NCI-H82 (cell line): Measurements from ENCODE around the gene LPGAT1.

ENCODE experiments used
- DNase-seq: peaks from one replicate; lab custom pipeline; 2025; lab: John Stamatoyannopoulos, UW

Gene LPGAT1

DNA sequence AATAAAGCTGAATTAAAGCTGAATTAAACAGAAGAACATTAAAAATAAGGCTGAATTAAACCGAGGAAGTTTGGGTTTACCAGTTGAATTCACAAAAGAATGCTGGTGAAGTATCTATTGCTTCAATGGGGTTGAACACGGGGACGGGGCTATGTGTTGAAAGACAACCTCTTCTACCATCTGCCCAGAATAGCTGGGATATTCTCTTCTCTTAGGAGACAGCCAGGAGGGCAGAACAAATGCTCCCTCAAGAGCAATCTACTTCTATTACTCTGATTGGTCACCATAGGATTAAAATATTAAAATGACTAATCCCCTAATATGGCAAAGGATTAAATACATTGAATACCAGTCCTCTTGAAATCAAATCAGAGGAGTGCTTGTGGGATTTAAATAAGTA lies 68.4 kb downstream of the LPGAT1 start:
- DNase-seq: peak; percentile 99

DNA sequence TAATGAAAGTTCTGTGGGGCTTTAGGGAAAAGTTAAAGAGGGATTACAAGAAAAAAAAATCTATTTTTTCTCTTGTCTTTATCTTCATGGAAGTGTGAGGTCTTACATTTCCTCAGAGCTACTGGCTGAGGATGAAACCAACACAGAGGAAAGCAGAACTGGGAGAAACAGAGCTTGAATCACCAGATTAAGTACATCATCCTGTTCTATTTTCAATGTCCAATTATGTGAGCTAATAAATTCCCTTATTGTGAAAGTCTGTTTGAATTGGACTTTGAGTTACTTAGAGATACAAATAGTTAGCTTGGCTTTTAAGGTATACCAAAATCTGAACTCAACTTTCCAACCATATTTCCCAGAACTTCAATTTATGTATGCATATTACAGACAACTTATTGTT lies 69.2 kb downstream of the LPGAT1 start:
- DNase-seq: no peak

DNA sequence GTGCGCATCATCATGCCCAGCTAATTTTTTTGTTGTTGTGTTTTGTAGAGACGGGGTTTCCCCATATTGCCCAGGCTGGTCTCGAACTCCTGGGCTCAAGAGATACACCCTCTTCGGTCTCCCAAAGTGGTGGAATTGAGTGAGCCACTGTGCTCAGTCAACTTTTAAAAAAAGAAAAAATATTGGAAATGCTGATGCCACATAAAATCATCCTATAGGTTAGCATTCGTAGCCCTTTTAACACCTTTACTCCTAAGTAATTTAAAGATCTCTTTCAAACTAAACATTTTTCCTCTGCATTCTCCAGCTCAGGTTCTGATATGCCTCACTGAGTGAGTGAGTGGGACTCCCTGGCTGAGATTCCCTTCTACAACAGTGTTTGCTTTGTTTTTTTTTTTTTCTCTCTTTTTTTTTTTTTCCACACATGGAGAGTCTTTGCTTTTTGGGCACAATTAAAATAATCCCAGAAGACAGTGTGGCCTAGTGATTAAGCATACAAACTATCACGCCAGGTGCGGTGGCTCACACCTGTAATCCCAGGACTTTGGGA lies 74.0 kb downstream of the LPGAT1 start:
- DNase-seq: no peak

DNA sequence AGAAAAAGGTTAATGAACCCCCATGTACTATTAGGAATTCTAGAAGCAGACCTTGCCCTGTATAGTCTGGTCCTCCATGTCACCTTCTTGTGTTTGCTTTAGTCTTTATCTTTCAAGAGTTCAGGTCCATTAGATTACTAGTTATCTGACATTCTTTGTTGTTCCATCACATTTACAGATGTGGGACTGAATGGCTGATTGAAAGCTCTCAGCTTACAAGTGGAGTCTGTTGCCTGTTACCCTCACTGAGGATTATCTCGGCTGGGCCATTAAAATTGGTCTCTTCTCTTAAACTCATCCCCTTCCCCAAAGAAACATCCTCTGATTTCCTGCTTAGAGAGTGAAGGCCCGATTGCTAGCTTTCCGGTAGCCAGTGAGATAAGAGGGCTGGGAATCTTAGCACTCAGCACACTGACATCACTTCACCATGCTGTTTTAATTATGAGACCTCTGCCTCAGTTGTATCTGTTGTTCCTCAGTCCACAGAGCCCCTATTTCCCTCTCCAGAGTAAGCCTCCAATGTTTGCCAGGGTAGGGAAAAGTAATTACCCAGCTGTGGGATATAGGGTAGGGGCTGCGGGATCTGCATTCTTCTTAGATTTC lies 76.8 kb downstream of the LPGAT1 start:
- peak; percentile 78 for DNase-seq

DNA sequence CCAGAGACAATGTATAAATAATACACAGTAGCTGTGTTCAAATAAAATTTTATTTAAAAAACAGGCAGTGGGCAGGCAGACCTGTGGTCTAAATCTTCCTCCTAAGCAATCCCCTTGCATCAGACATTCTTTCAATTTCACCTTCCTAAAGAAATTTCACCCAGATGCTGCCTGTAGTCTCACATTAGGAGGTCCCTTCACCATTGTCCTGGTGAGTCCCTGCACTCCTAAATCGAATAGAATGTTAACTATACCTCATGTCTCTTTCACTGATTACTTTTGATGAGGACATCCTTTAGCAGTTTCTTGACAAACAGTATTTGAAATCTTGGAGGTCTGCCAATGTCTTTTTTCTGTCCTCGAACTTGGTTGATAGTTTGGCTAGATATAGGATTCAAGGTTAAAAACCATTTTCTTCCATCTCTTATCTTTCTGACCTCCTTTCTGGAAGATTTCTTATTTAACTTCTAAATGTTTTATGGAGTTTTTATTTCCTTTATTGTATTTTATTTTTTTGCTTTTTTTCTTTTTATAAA lies 77.5 kb downstream of the LPGAT1 start:
- peak; percentile 49 for DNase-seq

DNA sequence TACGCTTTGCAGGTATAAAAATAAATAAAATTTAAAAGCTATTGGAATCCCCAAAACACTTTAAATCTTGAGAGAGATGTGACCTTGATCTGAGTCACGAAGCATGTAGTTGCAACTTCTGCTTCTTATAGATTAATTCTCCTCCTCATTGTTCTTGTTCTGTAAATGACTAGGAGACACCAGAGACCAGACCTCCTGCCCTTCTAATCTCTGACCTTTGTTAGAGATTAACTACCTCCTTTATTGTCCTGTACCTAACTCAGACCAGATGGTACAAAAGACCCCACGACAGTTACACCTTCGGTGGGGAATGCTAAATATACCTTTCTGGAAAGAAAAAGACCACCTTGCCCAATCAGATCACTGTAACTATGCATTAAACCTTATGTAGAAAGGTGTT lies 78.2 kb downstream of the LPGAT1 start:
- peak; percentile 75 for DNase-seq

DNA sequence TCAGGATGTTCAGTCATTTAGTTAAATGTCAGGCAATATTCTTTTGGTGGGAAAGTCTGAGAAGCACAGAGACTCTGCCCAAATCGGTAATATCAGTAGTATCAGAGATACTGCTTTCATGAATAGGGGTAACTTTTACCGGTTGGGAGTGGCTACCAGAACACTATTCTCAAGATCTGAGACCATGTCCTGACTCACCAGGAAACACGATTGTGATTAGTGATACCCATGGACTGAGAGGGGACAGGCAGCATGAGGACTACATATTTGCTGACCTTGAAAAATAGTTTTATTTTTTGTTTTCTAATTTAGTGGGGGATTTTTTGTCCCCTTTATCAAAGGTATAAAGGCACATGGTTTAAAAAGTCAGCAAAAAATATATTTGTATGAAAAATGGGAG lies 79.1 kb downstream of the LPGAT1 start:
- DNase-seq: peak; percentile 59

DNA sequence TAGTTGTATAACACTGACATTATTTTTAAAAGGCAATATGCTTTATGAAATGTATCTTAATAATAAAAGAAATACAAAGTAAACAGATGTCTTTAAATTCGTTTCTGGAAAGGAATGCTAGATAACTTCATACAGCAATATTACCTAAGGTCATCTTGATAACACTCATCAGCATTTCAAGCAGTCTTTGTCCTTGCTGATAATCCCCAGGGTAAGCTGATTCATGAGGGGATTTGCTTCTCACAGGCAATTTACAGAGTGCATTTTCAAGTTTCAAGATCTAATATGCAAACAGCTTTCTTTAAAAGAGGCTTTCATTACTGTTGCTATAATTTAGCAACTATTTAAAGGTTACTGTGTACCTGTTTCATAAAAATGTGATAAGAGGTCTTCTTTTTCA lies 80.0 kb downstream of the LPGAT1 start:
- peak; percentile 94 for DNase-seq

DNA sequence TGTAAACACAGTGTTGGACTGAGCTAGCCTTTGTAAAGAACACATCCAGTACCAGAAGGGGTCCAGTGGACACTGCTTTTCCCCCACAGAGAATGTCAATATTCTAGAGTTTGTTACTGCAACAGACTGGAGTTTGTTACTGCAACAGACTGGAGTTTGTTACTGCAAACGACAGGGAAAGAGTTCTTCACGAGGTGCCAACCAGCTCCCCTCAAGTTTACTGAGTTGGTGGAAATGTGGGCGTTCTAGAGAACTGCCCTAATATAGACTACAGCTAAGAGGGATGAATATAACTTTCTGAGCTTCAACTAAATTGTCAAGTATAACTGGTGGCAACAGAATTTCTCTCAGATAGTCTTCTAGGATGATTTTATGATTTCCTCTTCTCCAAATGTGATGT lies 81.3 kb downstream of the LPGAT1 start:
- no peak for DNase-seq

DNA sequence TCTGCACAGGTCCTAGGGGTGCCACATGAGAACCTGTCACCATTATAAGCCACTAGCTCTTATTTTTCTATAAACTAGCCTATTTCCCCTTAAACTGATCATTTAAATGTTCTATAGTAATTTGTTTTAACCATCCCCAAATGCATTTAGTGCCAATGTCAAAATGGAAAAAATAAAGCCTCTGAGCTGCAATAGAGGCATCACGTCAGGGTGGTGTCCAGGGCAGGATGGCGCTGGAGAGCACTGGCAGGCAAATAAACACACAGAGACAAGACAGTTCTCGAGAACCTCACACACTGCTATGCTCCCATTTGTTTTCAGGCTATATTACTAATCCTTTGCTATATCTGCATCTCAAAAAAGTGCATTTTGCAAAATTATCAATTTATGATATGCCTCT lies 81.8 kb downstream of the LPGAT1 start:
- DNase-seq: no peak

DNA sequence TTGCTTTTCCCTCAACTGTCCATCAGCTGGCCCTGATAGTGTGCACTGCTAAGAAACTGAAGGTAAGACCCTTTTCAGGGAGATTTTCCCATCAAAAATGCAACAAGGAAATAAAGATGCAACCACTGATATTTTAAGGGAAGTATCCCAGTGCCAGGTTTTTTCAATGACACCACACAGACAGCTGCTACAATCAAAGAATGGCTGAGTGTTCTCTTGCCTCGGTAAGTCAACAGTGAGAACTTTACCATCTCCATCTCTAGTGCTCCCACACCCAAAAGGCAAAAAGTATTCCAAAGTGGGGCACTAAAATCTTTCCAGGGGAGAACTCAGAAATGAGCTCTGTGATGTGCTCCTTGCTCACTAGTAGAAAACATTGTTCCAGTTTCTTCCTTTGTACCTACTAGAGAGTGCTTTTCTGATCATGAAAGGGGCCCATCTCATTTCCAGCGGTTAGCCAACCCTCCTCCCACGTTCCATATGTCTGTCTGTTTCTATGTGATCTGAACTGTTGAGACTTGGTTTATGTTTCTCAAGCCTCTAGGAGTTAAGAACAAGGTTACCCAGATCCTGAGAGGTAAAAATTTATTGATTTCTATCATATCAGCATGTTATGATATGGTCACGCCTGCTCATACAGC lies 87.6 kb downstream of the LPGAT1 start:
- DNase-seq: peak; percentile 49

DNA sequence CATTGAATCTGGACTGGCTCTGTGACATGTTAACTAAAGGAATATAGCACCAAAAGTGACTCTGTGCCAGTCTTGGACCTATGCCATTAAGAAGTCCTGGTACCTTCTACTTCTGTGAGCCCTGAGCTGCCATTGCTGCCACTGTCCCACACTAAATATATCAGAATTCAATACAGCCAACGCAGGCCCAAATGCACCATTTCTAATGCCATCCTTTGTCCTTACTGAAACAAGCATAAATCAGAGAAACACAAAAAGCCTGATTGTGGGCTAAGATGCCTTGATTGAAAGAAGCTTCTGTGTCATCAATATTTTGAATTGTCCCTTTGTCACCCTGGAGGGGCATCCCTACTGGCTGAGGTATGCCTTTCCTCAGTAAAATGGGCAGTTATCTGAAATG lies 88.3 kb downstream of the LPGAT1 start:
- no peak for DNase-seq

DNA sequence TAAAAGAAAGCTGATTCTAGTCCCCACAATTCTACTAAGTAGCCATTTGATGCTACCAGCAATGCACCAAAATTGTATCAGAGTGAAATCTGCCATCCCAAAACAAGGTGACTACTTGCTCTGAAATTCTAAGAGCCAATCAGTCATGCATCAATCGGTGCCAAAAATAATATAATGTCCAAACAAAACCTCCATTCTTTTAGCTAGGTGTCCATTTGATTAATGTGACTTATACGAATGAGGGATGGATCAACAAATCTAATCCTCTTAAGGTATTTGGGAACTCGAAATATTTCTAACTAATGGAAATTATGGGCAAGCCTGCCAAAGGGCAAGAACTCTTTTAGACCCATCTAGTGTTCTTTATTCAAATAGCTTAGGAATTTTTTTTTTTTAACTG lies 88.8 kb downstream of the LPGAT1 start:
- DNase-seq: peak; percentile 75

DNA sequence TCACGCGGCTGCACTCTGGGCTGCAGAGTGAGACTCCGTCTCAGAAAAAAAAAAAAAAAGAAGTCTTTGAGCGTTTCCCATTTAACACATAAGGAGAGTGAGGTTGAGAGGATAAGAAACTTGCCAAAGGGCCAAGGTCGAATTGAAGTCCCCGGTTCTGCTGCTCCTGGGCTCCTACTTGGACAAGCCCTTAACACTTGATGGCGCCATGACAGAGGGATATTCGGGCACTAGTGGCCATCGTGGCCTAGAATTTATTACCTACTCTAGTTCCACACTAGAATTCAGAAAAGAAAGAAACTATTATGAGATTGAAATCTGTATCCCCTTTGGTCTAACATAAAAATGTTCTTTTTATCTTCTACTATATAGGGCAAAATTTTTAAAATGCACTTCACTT lies 89.4 kb downstream of the LPGAT1 start:
- DNase-seq: peak; percentile 50

DNA sequence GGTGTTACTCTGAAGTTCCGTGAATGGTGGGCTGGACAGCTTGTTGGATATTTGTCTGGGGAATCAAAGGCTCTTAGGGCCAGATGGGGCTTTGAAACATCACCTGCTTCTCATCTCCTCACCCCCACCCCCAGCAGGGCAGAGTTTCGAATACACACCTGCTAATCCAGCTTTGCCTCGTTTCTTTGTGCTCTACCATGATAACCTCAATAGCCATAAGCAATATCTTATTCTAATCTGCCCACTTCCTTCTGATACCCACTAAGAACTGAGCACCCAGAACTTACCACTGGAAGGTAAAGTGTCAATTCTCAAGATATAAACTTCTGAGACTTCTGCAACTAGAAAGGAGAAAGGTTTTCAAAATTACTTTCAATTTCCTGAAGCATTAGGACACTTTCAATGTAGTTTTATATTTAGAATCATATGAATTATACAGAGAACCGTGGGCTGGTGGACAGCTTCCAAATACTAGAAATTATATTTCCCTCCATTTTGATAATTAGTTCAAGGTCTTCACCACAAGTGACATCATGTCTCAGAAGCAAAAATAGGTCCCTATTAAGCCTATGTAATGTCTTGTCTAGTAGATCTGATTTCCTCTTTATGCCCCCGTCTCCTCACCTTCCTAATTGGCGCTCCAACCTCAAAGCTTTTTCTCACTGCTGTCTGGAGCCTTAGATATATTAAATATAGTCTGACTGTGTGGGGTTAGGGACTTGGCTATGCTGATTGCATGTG lies 90.7 kb downstream of the LPGAT1 start:
- peak; percentile 82 for DNase-seq

DNA sequence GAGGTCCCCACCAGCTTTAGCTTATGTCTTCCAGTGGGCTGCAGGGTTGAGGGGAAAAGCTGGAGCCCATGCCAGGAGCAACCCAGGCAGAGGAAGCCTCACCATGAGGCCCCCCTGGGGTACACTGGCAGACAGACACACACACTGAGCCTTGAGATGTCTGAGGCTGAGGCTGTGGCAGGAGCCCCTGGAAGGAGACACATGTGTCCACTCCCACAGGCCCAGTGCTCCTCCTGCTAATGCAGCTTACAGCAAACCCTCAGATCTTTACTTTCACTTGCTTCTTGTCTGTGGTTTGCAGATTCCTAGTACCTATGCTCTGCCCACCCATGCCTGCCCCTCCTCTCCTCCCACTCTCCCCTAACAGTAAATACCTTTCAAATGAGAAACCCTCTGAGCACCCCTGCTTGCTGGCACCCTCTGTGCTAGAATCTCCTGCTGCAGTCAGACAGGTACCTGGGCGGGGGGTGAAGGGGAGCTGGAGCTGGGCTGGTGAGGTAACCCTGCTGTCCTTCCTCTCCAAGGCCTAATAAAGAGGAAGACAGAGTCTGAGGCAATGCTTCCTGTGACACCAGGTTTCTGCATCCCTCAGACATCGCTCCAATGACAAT lies 91.8 kb downstream of the LPGAT1 start:
- peak; percentile 50 for DNase-seq

DNA sequence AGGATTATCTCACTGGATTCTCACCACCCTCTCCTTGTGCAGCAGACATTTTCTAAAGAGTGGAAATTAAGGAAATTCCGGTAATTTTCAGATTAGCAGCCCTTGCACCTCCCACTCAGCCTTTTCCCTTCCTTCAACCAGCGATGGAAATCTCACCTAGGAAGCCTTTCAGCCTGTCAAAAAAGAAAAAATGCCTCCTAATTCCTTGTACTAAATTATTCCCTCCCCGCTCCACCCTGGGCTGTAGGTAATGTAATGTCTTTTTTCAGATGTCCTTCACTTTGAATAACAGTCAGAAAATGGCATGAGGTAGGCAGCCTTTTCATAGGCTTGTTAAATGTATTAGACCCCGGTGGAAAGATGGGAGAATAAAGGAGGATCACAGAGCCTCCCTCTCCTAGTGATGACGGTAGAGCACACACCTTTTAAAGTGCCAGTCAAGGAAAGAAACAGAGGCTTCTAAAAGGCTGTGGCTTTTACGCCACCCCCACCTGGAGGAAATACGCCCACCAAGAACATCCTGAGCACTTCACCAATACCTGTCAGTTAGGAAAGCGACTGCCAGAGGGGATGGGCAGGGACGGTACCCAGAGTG lies 92.4 kb downstream of the LPGAT1 start:
- DNase-seq: peak; percentile 48

DNA sequence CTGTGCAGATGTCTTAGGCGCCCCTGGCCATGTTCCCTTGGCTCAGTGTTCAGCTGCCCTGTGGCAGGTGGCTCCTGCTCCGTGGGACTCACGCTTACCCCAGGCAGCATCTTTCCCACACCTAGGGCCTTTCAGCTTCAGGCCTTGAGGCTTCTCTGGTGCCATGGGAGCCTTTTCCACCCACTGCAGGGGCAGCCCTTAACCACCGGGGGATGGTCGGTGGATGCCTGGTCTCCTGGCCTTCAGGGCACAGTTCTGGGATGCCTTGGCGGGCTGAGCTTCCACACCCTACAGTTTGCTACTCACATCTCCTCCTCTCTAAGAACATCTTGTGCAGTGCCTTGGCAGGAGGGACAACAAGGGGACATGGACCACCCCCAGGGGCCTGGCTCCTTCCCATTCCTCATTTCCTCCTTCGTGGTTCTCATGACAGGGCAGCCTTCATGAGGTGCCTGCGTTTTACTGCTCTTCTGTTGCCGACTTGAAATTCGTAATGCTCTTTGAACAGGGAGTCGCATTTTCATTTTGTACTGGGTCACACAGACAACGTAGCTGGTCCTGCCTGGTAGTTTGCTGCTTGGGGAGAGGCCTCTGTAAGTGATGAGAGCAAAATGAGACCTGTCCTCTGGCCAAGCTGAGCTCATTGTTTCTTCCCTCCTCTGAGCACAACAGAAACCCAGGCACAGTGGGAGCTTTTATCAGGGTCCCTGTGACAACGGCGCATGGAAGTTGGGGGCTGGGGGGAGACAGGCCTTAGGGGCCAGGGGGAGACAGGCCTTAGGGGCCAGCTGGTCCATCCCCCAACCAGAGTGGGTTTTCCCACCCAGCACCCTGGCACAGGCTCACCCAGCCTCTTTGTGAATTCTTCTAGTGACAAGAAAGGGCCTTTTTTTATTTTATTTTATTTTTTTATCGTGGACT lies 93.2 kb downstream of the LPGAT1 start:
- DNase-seq: peak; percentile 57

DNA sequence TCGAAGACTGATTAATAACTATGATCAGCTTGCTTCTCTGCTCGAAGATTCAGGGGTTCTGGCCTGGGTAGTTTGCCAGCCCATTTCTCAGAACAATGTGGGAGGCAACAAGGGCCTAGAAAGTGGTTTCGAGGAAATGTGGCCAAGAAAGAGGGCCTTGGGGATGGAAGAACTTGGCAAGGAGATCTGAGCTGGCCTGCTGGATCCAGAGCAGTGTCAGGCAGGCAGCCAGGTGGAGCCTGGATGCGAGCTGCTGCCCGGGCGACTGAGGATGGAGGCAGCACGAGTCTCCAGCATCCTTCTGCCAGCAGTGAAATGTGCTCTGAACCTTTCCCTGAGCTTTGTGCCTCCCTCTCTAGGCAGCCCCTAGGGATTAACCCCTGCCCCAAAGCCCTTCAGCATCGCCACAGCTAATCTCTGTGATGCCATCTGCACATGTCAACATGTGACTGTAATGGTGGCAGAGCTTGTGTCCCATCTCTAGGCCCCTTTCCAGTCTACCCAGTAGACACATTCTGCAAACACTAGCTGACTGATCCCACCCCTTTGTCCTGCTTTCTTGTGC lies 94.1 kb downstream of the LPGAT1 start:
- DNase-seq: peak; percentile 98
